ENCODE results near the gene PKMYT1. TPM values are rescaled to one million over a fixed set of nuclear protein-coding genes. Genes with fewer than 3 reads are reported as not detected.

Gene PKMYT1
- total and polyA plus RNA-seq, 8 donors, result 0.28 to 4.8 (median 1.5) TPM

- no peak for FAIRE-seq
- WGBS, 2 donors, result 90 to 96% methylated on average over 8 of the region's 8 CpGs
These were observed 30.3 kb upstream of the PKMYT1 start for GRCh38 chr16:3010510-3010909.

GRCh38 chr16:3009568-3010390 lies 29.5 kb upstream of the PKMYT1 start:
- FAIRE-seq, result no peak
- peak overlapping the region; percentile 35 to 93 (median 72) for H3K27ac ChIP-seq

More at GRCh38 chr16:3010510-3010909, 30.3 kb upstream of the PKMYT1 start:
- DNase-seq (no peak), ATAC-seq (no peak)
- Histone ChIP-seq H3K9me3 (no peaks in the 10 kb centered on the region), H3K4me1 (peaks cover 41 to 56% (median 43%) of the 10 kb centered on the region in 3 donors), H3K27me3 (no peaks in the 10 kb centered on the region), H3K4me3 (no peak overlapping the region), H3K27ac (peak overlapping the region in 3 of 4 donors; percentile 35 to 93 (median 80)), H3K36me3 (no peaks in the 10 kb centered on the region)
- no peak for TF ChIP-seq CTCF (IDR thresholded peaks at IDR 0.05)
- intact Hi-C loops (cut with DNase I), result no loop called here

GRCh38 chr16:3008690-3009037 lies 28.4 kb upstream of the PKMYT1 start:
- H3K27ac ChIP-seq, result peak overlapping the region; percentile 53 to 93 (median 72)
- H3K9me3 ChIP-seq, result no peaks in the 10 kb centered on the region
- intact Hi-C loops (cut with DNase I), result no loop called here
- DNase-seq, result no peak
- H3K4me1 ChIP-seq, result peaks cover 41 to 56% (median 43%) of the 10 kb centered on the region in 3 donors
- FAIRE-seq, result no peak
- H3K36me3 ChIP-seq, result no peaks in the 10 kb centered on the region
- 63 to 76% methylated on average over 4 of the region's 4 CpGs for WGBS, 2 donors
- no peak for ATAC-seq
- H3K27me3 ChIP-seq, result no peaks in the 10 kb centered on the region
- no peak for TF ChIP-seq CTCF (IDR thresholded peaks at IDR 0.05)
- no peak overlapping the region for H3K4me3 ChIP-seq

More at GRCh38 chr16:3009568-3010390, 29.5 kb upstream of the PKMYT1 start:
- intact Hi-C loops (cut with DNase I), result no loop called here
- WGBS, 2 donors, result 43 to 46% methylated on average over 19 to 21 of the region's 21 CpGs
- Histone ChIP-seq H3K27me3 (no peaks in the 10 kb centered on the region), H3K4me1 (peaks cover 41 to 56% (median 43%) of the 10 kb centered on the region in 3 donors), H3K4me3 (no peak overlapping the region), H3K36me3 (no peaks in the 10 kb centered on the region), H3K9me3 (no peaks in the 10 kb centered on the region)
- ATAC-seq (peak; percentile 15 to 39 (median 27)), DNase-seq (peak; percentile 72 to 86 (median 79))
- no peak for TF ChIP-seq CTCF (IDR thresholded peaks at IDR 0.05)

GRCh38 chr16:3007957-3008689 lies 27.9 kb upstream of the PKMYT1 start:
- Histone ChIP-seq H3K9me3 (no peaks in the 10 kb centered on the region), H3K4me1 (peaks cover 41 to 56% (median 43%) of the 10 kb centered on the region in 3 donors), H3K27ac (peak overlapping the region; percentile 53 to 93 (median 79)), H3K27me3 (no peaks in the 10 kb centered on the region), H3K36me3 (no peaks in the 10 kb centered on the region), H3K4me3 (peak overlapping the region in 1 of 4 donors; percentile 45)
- TF ChIP-seq CTCF (IDR thresholded peaks at IDR 0.05), result no peak
- FAIRE-seq (no peak), DNase-seq (peak in 1 of 6 donors; percentile 39), ATAC-seq (no peak)
- intact Hi-C loops (cut with DNase I), result no loop called here
- WGBS, 2 donors, result 33 to 34% methylated on average over 17 of the region's 17 CpGs

Data from pancreas (tissue), 10 donors.